Body of pancreas (tissue), 4 donors: ENCODE measurements around the gene KCND3. TPM values are rescaled to one million over a fixed set of nuclear protein-coding genes. Genes with fewer than 3 reads are reported as not detected.

Experiments used
- ATAC-seq: fragments of 150-250 bp; one replicate; pipeline ENCODE4 v1.9.1; 2016
- DNase-seq, 4 donors: peaks; one replicate each; pipeline ENCODE4 v3.0.0-alpha.2; 2019
- H3K27ac ChIP-seq, 4 donors: fragments of 200-600 bp; sonication (generic); 1 replicate in 3 of 4; 2 replicates in 1 of 4; pipeline versions ENCODE4 v1.5.1 to v1.6.1; 2016 to 2019; ENCODE audit warnings: mild to moderate bottlenecking in 1 of 4, mixed read lengths in 1 of 4, moderate library complexity in 1 of 4
- H3K27me3 ChIP-seq, 2 donors: fragments of 200-600 bp; sonication (generic); one replicate each; pipeline ENCODE4 v1.6.0; 2016; ENCODE audit warnings: mild to moderate bottlenecking in 1 of 2
- H3K36me3 ChIP-seq, 2 donors: fragments of 200-600 bp; sonication (generic); replicated peaks in 1 of 2; 2 replicates each; pipeline ENCODE4 v1.5.1; 2016; ENCODE audit warnings: low read depth in 2 of 2; ENCODE audit not compliant: insufficient read depth in 1 of 2
- H3K4me1 ChIP-seq: fragments of 200-600 bp; sonication (generic); one replicate; pipeline ENCODE4 v1.6.0; 2016
- H3K4me3 ChIP-seq, 2 donors: fragments of 200-600 bp; sonication (generic); 1 replicate in 1 of 2; 2 replicates in 1 of 2; pipeline ENCODE4 v1.5.1; 2016 to 2019
- H3K9me3 ChIP-seq, 3 donors: fragments of 200-600 bp; sonication (generic); 1 replicate in 2 of 3; 2 replicates in 1 of 3; pipeline ENCODE4 v1.5.1; 2016
- CTCF ChIP-seq, 7 experiments: fragments of 450-650 bp in 4 of 7; fragments of 200-600 bp in 3 of 7; sonication (generic) in 3 of 7; IDR thresholded peaks; one replicate each; pipeline ENCODE4 v1.5.1; 2016 to 2019; ENCODE audit warnings: antibody characterized with exemption in 7 of 7
- POLR2A ChIP-seq, 3 donors: fragments of 450-650 bp; IDR thresholded peaks; one replicate each; pipeline ENCODE4 v1.6.1; 2016; ENCODE audit warnings: antibody characterized with exemption in 3 of 3, mild to moderate bottlenecking in 2 of 3
- WGBS, 2 donors: methylation state at CpG; one replicate each; pipeline ENCODE4 v1.1.5; 2017; 5-methylcytosine and 5-hydroxymethylcytosine counted together
- intact Hi-C: fragments of 100-400 bp; cut with DNase I; formaldehyde crosslinking; loops from one replicate; pipeline ENCODE4 v1.15.1; 2023
- total RNA-seq, 2 donors: library from RNA; depleted of rRNA; stranded (reverse); fragments of >200 nt; gene quantifications; one replicate each; pipeline ENCODE4 v1.1.0, GENCODE V29; 2016

The KCND3 gene
- total RNA-seq, 2 donors from 2014 or later: 7.6 to 15.0 TPM

- Histone ChIP-seq H3K36me3 (no peaks in the 10 kb centered on the region), H3K4me3 (no peak overlapping the region), H3K9me3 (no peaks in the 10 kb centered on the region), H3K27me3 (no peaks in the 10 kb centered on the region), H3K4me1 (no peaks in the 10 kb centered on the region), H3K27ac (no peak overlapping the region)
- ATAC-seq (no peak), DNase-seq (no peak)
- TF ChIP-seq CTCF (IDR thresholded peaks at IDR 0.05) (no peak), POLR2A (IDR thresholded peaks at IDR 0.05) (no peak)
- WGBS, 2 donors: 52 to 71% methylated on average over 3 of the region's 3 CpGs
- intact Hi-C loops: no loop called here
Measured at GRCh38 chr1:111891566-111891965, 97.9 kb downstream of the KCND3 start.

- DNase-seq (no peak), ATAC-seq (no peak)
- no peaks in the 10 kb centered on the region for H3K4me1 ChIP-seq
- no peaks in the 10 kb centered on the region for H3K36me3 ChIP-seq
- no peak for TF ChIP-seq CTCF (IDR thresholded peaks at IDR 0.05)
- no peak for TF ChIP-seq POLR2A (IDR thresholded peaks at IDR 0.05)
- intact Hi-C loops: no loop called here
- WGBS, 2 donors: 73 to 77% methylated on average over 8 of the region's 8 CpGs
- no peak overlapping the region for H3K4me3 ChIP-seq
- H3K27ac ChIP-seq: no peak overlapping the region
- no peaks in the 10 kb centered on the region for H3K27me3 ChIP-seq
- no peaks in the 10 kb centered on the region for H3K9me3 ChIP-seq
Measured at GRCh38 chr1:111888740-111889376, 100.6 kb downstream of the KCND3 start.

- Histone ChIP-seq H3K4me1 (no peaks in the 10 kb centered on the region), H3K4me3 (no peak overlapping the region), H3K27me3 (no peaks in the 10 kb centered on the region), H3K9me3 (no peaks in the 10 kb centered on the region), H3K27ac (no peak overlapping the region), H3K36me3 (no peaks in the 10 kb centered on the region)
- ATAC-seq: no peak
- no peak for DNase-seq
- 62 to 82% methylated on average over 1 of the region's 1 CpG for WGBS, 2 donors
- TF ChIP-seq POLR2A (IDR thresholded peaks at IDR 0.05): no peak
- TF ChIP-seq CTCF (IDR thresholded peaks at IDR 0.05): no peak
- intact Hi-C loops: no loop called here
Measured at GRCh38 chr1:111887875-111888274, 101.6 kb downstream of the KCND3 start.

GRCh38 chr1:111887385-111887784 lies 102.1 kb downstream of the KCND3 start:
- 23 to 27% methylated on average over 3 of the region's 3 CpGs for WGBS, 2 donors
- H3K9me3 ChIP-seq: no peaks in the 10 kb centered on the region
- no peaks in the 10 kb centered on the region for H3K27me3 ChIP-seq
- H3K4me1 ChIP-seq: no peaks in the 10 kb centered on the region
- no peak for TF ChIP-seq POLR2A (IDR thresholded peaks at IDR 0.05)
- TF ChIP-seq CTCF (IDR thresholded peaks at IDR 0.05): no peak
- DNase-seq (no peak), ATAC-seq (no peak)
- no peaks in the 10 kb centered on the region for H3K36me3 ChIP-seq
- no peak overlapping the region for H3K4me3 ChIP-seq
- intact Hi-C loops: no loop called here
- H3K27ac ChIP-seq: no peak overlapping the region

- 73 to 74% methylated on average over 2 of the region's 2 CpGs for WGBS, 2 donors
- no peak overlapping the region for H3K4me3 ChIP-seq
- H3K4me1 ChIP-seq: no peaks in the 10 kb centered on the region
- ATAC-seq (no peak), DNase-seq (no peak)
- no peaks in the 10 kb centered on the region for H3K9me3 ChIP-seq
- no peak overlapping the region for H3K27ac ChIP-seq
- intact Hi-C loops: no loop called here
- no peaks in the 10 kb centered on the region for H3K36me3 ChIP-seq
- H3K27me3 ChIP-seq: no peaks in the 10 kb centered on the region
- TF ChIP-seq POLR2A (IDR thresholded peaks at IDR 0.05) (no peak), CTCF (IDR thresholded peaks at IDR 0.05) (no peak)
Measured at GRCh38 chr1:111886741-111887140, 102.7 kb downstream of the KCND3 start.
